NCI-H345 treated with DMSO at 0.1 percent for 48 hours (cell line): ENCODE data around the gene WFIKKN1.

Experiments used
- DNase-seq: peaks from one replicate; lab custom pipeline; 2025; ENCODE audit not compliant: unreplicated experiment; lab: John Stamatoyannopoulos, UW

The WFIKKN1 gene

GRCh38 chr16:621526-622105 lies 9.2 kb upstream of the WFIKKN1 start:
- DNase-seq = no peak

- no peak for DNase-seq
Observed at GRCh38 chr16:622920-623280, 7.9 kb upstream of the WFIKKN1 start.

- no peak for DNase-seq
Observed at GRCh38 chr16:624526-625070, 6.2 kb upstream of the WFIKKN1 start.

GRCh38 chr16:625117-625976 lies 5.4 kb upstream of the WFIKKN1 start:
- DNase-seq = no peak

- DNase-seq = no peak
Observed at GRCh38 chr16:625977-626765, 4.6 kb upstream of the WFIKKN1 start.

- DNase-seq = no peak
Observed at GRCh38 chr16:626787-627453, 3.9 kb upstream of the WFIKKN1 start.

- no peak for DNase-seq
Observed at GRCh38 chr16:627454-628239, 3.1 kb upstream of the WFIKKN1 start.

GRCh38 chr16:628321-629061 lies 2.3 kb upstream of the WFIKKN1 start:
- no peak for DNase-seq

- no peak for DNase-seq
Observed at GRCh38 chr16:629185-629832, 1.5 kb upstream of the WFIKKN1 start.

GRCh38 chr16:629833-630248 lies 944 bp upstream of the WFIKKN1 start:
- DNase-seq = no peak

GRCh38 chr16:630249-630814 lies 453 bp upstream of the WFIKKN1 start:
- DNase-seq = no peak

GRCh38 chr16:631808-632358 lies 1.1 kb downstream of the WFIKKN1 start:
- DNase-seq = no peak

- no peak for DNase-seq
Observed at GRCh38 chr16:632486-633335, 1.9 kb downstream of the WFIKKN1 start.

- no peak for DNase-seq
Observed at GRCh38 chr16:633336-634050, 2.7 kb downstream of the WFIKKN1 start.

GRCh38 chr16:634051-634670 lies 3.4 kb downstream of the WFIKKN1 start:
- DNase-seq = no peak

- DNase-seq = no peak
Observed at GRCh38 chr16:634996-635395, 4.2 kb downstream of the WFIKKN1 start.
